ENCODE data around the gene MAN2A2.

Gene MAN2A2

DNA sequence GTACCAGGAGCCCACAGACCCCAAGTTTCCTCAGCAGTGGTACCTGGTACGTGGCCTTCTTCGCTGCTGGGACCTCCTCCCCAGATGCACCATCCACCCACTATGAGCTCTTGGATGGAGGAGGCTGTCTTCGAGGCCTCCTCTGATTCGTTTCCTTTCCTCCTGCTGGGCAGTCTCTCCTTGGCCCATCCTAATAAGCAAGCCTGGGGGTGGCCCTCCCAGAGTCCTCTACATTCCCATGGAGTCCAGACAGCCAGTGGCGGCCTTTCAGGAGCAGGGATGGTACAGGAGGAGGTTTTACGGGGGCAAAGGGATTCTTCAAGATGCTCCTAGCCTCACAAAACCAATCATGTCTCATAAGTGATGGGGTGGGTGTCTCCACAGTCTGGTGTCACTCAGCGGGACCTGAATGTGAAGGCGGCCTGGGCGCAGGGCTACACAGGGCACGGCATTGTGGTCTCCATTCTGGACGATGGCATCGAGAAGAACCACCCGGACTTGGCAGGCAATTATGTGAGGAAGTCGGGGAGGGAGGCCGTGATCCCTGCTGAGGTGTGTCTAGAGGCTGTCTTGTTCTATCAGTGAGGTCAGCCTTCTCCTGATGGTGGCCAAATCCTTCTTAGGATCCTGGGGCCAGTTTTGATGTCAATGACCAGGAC lies 26.5 kb upstream of the MAN2A2 start:
- DNase-seq (ENCODE audit: low spot score): no peak
- no peak for TF ChIP-seq CTCF (IDR thresholded peaks at IDR 0.05; ENCODE audit: extremely low read depth, missing control alignments)

DNA sequence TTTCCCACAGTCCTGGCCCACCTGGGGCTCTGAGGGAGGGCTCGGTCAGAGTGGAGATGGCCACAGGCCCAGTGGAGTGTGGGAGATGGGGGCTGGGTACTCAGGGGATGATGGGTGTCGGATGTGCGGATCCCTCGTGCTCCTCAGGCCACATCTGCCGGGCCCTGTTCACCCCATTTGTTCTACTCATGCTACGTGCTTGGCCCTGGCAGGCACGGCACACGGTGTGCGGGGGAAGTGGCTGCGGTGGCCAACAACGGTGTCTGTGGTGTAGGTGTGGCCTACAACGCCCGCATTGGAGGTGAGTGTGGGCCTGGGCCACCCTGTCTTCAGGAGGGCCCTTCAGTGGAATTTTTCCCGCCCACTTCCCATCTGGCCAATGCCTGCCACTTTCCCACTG lies 25.8 kb upstream of the MAN2A2 start:
- no peak for DNase-seq (ENCODE audit: low spot score)
- TF ChIP-seq CTCF (IDR thresholded peaks at IDR 0.05; ENCODE audit: extremely low read depth, missing control alignments): no peak

DNA sequence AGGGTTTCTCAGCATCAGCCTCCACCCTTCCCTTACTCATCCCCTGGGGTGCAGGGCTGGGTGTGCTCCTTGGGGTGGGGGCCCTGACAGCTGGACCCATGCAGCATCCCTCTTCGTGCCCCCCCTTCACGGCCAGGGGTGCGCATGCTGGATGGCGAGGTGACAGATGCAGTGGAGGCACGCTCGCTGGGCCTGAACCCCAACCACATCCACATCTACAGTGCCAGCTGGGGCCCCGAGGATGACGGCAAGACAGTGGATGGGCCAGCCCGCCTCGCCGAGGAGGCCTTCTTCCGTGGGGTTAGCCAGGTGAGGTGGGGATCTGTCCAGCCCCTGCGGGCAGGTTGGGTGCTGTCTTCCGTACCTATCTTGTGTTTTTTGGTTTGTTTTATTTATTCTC lies 25.1 kb upstream of the MAN2A2 start:
- no peak for TF ChIP-seq CTCF (IDR thresholded peaks at IDR 0.05; ENCODE audit: extremely low read depth, missing control alignments)
- no peak for DNase-seq (ENCODE audit: low spot score)

DNA sequence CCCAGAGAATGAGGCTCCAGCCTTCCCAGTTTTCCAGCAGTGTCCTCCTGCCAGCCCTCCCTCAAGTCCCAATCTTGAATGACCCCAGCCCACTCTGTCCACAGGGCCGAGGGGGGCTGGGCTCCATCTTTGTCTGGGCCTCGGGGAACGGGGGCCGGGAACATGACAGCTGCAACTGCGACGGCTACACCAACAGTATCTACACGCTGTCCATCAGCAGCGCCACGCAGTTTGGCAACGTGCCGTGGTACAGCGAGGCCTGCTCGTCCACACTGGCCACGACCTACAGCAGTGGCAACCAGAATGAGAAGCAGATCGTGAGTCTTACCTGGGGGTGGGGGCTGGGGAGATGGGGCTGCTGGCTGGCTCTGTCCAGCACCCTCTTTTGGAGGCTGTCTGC lies 24.4 kb upstream of the MAN2A2 start:
- DNase-seq (ENCODE audit: low spot score): no peak
- no peak for TF ChIP-seq CTCF (IDR thresholded peaks at IDR 0.05; ENCODE audit: extremely low read depth, missing control alignments)

DNA sequence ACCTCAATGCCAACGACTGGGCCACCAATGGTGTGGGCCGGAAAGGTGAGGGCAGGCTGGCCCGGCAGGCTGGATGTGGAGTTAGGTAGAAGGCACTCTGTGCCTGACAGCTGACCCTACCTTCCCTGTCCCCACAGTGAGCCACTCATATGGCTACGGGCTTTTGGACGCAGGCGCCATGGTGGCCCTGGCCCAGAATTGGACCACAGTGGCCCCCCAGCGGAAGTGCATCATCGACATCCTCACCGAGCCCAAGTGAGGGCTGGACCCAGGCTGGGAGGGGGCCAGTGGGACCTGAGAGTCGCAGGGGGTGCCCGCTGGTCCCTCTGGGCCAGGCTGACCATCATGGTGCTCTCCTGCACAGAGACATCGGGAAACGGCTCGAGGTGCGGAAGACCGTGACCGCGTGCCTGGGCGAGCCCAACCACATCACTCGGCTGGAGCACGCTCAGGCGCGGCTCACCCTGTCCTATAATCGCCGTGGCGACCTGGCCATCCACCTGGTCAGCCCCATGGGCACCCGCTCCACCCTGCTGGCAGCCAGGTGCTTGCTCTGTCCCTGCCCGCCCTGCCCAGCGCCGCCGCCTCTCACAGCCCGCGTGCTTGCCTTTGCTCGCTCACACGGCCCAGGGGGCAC lies 23.3 kb upstream of the MAN2A2 start:
- TF ChIP-seq CTCF (IDR thresholded peaks at IDR 0.05; ENCODE audit: extremely low read depth, missing control alignments): no peak

DNA sequence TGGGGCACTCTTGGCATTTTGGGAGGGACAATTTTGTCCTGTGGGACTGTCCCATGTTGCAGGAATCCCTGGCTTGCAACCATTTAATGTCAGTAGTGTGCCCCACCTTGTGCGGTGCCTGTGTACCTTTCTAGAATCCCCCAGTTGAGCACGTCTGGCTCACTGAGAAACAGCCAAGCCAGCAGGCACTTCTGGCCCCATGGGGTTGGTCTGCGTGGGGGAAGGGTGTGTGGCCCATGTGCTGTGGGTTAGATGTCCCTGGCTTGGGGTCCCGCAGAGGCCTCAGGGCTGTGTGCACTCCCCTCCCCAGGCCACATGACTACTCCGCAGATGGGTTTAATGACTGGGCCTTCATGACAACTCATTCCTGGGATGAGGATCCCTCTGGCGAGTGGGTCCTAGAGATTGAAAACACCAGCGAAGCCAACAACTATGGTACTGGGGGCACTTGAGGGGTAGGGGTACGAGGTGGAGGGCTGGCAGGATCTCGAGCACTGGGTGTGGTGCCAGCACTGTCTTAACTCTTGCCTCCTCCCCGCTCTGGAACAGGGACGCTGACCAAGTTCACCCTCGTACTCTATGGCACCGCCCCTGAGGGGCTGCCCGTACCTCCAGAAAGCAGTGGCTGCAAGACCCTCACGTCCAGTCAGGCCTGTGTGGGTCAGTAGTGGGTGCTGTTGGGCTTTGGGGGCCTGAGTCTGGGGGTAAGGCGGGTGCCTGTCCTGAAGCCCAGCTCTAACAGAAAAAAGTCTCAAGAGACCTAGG lies 22.5 kb upstream of the MAN2A2 start:
- no peak for DNase-seq (ENCODE audit: low spot score)
- TF ChIP-seq CTCF (IDR thresholded peaks at IDR 0.05; ENCODE audit: extremely low read depth, missing control alignments): no peak

More for the DNA sequence above, 23.3 kb upstream of the MAN2A2 start:
- DNase-seq (ENCODE audit: low spot score): no peak

All from GM20000 (cell line).